Thymus (tissue), 11 donors: Measurements from ENCODE around the gene PARP14. TPM values are rescaled to one million over a fixed set of nuclear protein-coding genes. Genes with fewer than 3 reads are reported as not detected.
"Not testable (repeated sequence)": the region's sequence is repeated elsewhere in the genome, so short reads cannot be mapped to it uniquely, and the experiment has no call there.

Source experiments
- DNase-seq, 9 donors: peaks; one replicate each; pipeline ENCODE4 v3.0.0-alpha.2; 2013; ENCODE audit warnings: low spot score in 9 of 9, low read depth in 6 of 9, missing footprints in 1 of 9
- H3K27ac ChIP-seq, 2 donors: one replicate each; pipeline ENCODE4 v1.5.1; 2013; ENCODE audit warnings: control low read depth in 1 of 2, low read depth in 1 of 2, low read length in 1 of 2, mild to moderate bottlenecking in 1 of 2, moderate library complexity in 1 of 2
- H3K27me3 ChIP-seq, 2 donors: one replicate each; pipeline ENCODE4 v1.5.1; 2013; ENCODE audit warnings: low read length in 1 of 2; ENCODE audit not compliant: control insufficient read depth in 2 of 2, insufficient read depth in 1 of 2
- H3K36me3 ChIP-seq, 2 donors: one replicate each; pipeline ENCODE4 v1.5.1; 2013; ENCODE audit warnings: low read length in 1 of 2, mild to moderate bottlenecking in 1 of 2, moderate library complexity in 1 of 2; ENCODE audit not compliant: control insufficient read depth in 2 of 2, insufficient read depth in 2 of 2
- H3K4me1 ChIP-seq, 2 donors: one replicate each; pipeline ENCODE4 v1.5.1; 2013; ENCODE audit warnings: low read length in 2 of 2; ENCODE audit not compliant: control insufficient read depth in 2 of 2, insufficient read depth in 2 of 2
- H3K4me3 ChIP-seq, 2 donors: one replicate each; pipeline ENCODE4 v1.5.1; 2013; ENCODE audit warnings: low read length in 2 of 2, control low read depth in 1 of 2, mild to moderate bottlenecking in 1 of 2
- H3K9me3 ChIP-seq, 2 donors: one replicate each; pipeline ENCODE4 v1.5.1; 2013; ENCODE audit warnings: low read length in 1 of 2, mild to moderate bottlenecking in 1 of 2; ENCODE audit not compliant: control insufficient read depth in 2 of 2, insufficient read depth in 1 of 2
- WGBS: extraction: QIAGEN DNeasy Blood & Tissue Kit; methylation state at CpG from one replicate; pipeline ENCODE4 v1.1.7; 2013; 5-methylcytosine and 5-hydroxymethylcytosine counted together
- polyA plus RNA-seq: library from polyadenylated mRNA; stranded (reverse); fragments of 200-250 nt; gene quantifications from one replicate; pipeline ENCODE4 v1.2.3, GENCODE V29; 2013
- total RNA-seq: library from RNA; stranded (reverse); fragments of 120-200 nt; gene quantifications from one replicate; pipeline ENCODE4 v1.2.4, GENCODE V29; 2013
- donor health status: healthy.

The PARP14 gene
- total and polyA plus RNA-seq, 2 donors: 18.9 to 57.7 TPM

GRCh38 chr3:122745369-122746021, 64.9 kb downstream of the PARP14 start:
- H3K4me1 ChIP-seq: no peaks in the 10 kb centered on the region
- DNase-seq: no peak
- no peak overlapping the region for H3K4me3 ChIP-seq
- no peaks in the 10 kb centered on the region for H3K27me3 ChIP-seq
- peaks cover 1 to 10% of the 10 kb centered on the region in 2 donors for H3K36me3 ChIP-seq
- no peaks in the 10 kb centered on the region for H3K9me3 ChIP-seq
- H3K27ac ChIP-seq: no peak overlapping the region
- WGBS: over 99% methylated on average over 4 of the region's 4 CpGs

GRCh38 chr3:122747295-122747694, 66.7 kb downstream of the PARP14 start:
- not testable (repeated sequence) for H3K27me3 ChIP-seq, H3K4me3 ChIP-seq, H3K27ac ChIP-seq, DNase-seq, H3K4me1 ChIP-seq, H3K9me3 ChIP-seq
- H3K36me3 ChIP-seq: peaks cover 6 to 12% of the 10 kb centered on the region in 2 donors
- WGBS: 96% methylated on average over 26 of the region's 35 CpGs

- H3K27ac ChIP-seq: no peak overlapping the region
- H3K27me3 ChIP-seq: no peaks in the 10 kb centered on the region
- 99% methylated on average over 1 of the region's 1 CpG for WGBS
- peaks cover 6 to 8% of the 10 kb centered on the region in 2 donors for H3K36me3 ChIP-seq
- H3K4me3 ChIP-seq: no peak overlapping the region
- no peak for DNase-seq
- no peaks in the 10 kb centered on the region for H3K4me1 ChIP-seq
- no peaks in the 10 kb centered on the region for H3K9me3 ChIP-seq
Observed at GRCh38 chr3:122748347-122748746, 67.7 kb downstream of the PARP14 start.

GRCh38 chr3:122754929-122755328, 74.3 kb downstream of the PARP14 start:
- H3K9me3 ChIP-seq: no peaks in the 10 kb centered on the region
- H3K27ac ChIP-seq: no peak overlapping the region
- 90% methylated on average over 5 of the region's 5 CpGs for WGBS
- H3K4me3 ChIP-seq: no peak overlapping the region
- DNase-seq: peak; percentile 4 to 69 (median 21)
- peaks cover 15 to 16% of the 10 kb centered on the region in 2 donors for H3K36me3 ChIP-seq
- no peaks in the 10 kb centered on the region for H3K27me3 ChIP-seq
- H3K4me1 ChIP-seq: no peaks in the 10 kb centered on the region

- WGBS: 97% methylated on average over 2 of the region's 2 CpGs
- H3K27ac ChIP-seq: no peak overlapping the region
- H3K4me3 ChIP-seq: no peak overlapping the region
- no peaks in the 10 kb centered on the region for H3K27me3 ChIP-seq
- peaks cover 16% of the 10 kb centered on the region in 2 donors for H3K36me3 ChIP-seq
- DNase-seq: no peak
- no peaks in the 10 kb centered on the region for H3K4me1 ChIP-seq
- H3K9me3 ChIP-seq: no peaks in the 10 kb centered on the region
Observed at GRCh38 chr3:122755491-122755890, 74.9 kb downstream of the PARP14 start.

GRCh38 chr3:122758877-122759560, 78.4 kb downstream of the PARP14 start:
- Histone ChIP-seq H3K27ac (no peak overlapping the region), H3K4me3 (no peak overlapping the region), H3K36me3 (peaks cover 10 to 18% of the 10 kb centered on the region in 2 donors), H3K27me3 (no peaks in the 10 kb centered on the region), H3K4me1 (no peaks in the 10 kb centered on the region), H3K9me3 (no peaks in the 10 kb centered on the region)
- 83% methylated on average over 3 of the region's 3 CpGs for WGBS
- no peak for DNase-seq

- WGBS: 97% methylated on average over 3 of the region's 3 CpGs
- H3K4me3 ChIP-seq: no peak overlapping the region
- DNase-seq: no peak
- peaks cover 5 to 7% of the 10 kb centered on the region in 2 donors for H3K36me3 ChIP-seq
- H3K9me3 ChIP-seq: no peaks in the 10 kb centered on the region
- no peaks in the 10 kb centered on the region for H3K4me1 ChIP-seq
- H3K27ac ChIP-seq: no peak overlapping the region
- no peaks in the 10 kb centered on the region for H3K27me3 ChIP-seq
Observed at GRCh38 chr3:122760453-122761271, 80.0 kb downstream of the PARP14 start.

GRCh38 chr3:122766430-122766829, 85.8 kb downstream of the PARP14 start:
- no peak overlapping the region for H3K27ac ChIP-seq
- peaks cover 2 to 7% of the 10 kb centered on the region in 2 donors for H3K36me3 ChIP-seq
- H3K4me3 ChIP-seq: no peak overlapping the region
- H3K4me1 ChIP-seq: no peaks in the 10 kb centered on the region
- 97% methylated on average over 3 of the region's 3 CpGs for WGBS
- H3K9me3 ChIP-seq: no peaks in the 10 kb centered on the region
- no peaks in the 10 kb centered on the region for H3K27me3 ChIP-seq
- no peak for DNase-seq
